Gastrocnemius medialis (tissue), 4 donors: ENCODE data around the gene TNIP2.

Experiments
- CTCF ChIP-seq, 5 experiments: fragments of 450-650 bp in 3 of 5; fragments of 200-600 bp in 2 of 5; sonication (generic) in 2 of 5; IDR thresholded peaks in 4 of 5; conservative IDR thresholded peaks in 1 of 5; 1 replicate in 4 of 5; 2 replicates in 1 of 5; pipeline ENCODE4 v1.5.1; 2016 to 2019; ENCODE audit warnings: antibody characterized with exemption in 5 of 5, mild to moderate bottlenecking in 3 of 5, moderate library complexity in 3 of 5
- POLR2A ChIP-seq, 2 donors: fragments of 450-650 bp; IDR thresholded peaks; one replicate each; pipeline ENCODE4 v1.6.1; 2017; ENCODE audit warnings: antibody characterized with exemption in 2 of 2, mild to moderate bottlenecking in 2 of 2, moderate library complexity in 2 of 2

GRCh38 chr4:2799224-2799911, 43.2 kb upstream of the TNIP2 start:
- no peak for TF ChIP-seq CTCF (IDR thresholded peaks at IDR 0.05 in 4 of 5, conservative IDR thresholded peaks at IDR 0.05 in 1 of 5)
- no peak for TF ChIP-seq POLR2A (IDR thresholded peaks at IDR 0.05)
